Neuronal stem cell (in vitro differentiated cells): Measurements from ENCODE around the gene C8B.

ENCODE experiments used
- DNase-seq: peaks from one replicate; pipeline ENCODE4 v3.0.0-alpha.2; 2013; ENCODE audit warnings: low spot score
- H2AFZ ChIP-seq: one replicate; pipeline ENCODE4 v1.6.1; 2013; ENCODE audit warnings: mild to moderate bottlenecking, low read length, inconsistent platforms
- H2AK5ac ChIP-seq: 2 replicates; pipeline ENCODE4 v1.6.1; 2013; ENCODE audit warnings: low read depth, mild to moderate bottlenecking, inconsistent platforms, low read length, moderate library complexity, mixed read lengths
- H2BK120ac ChIP-seq: 2 replicates; pipeline ENCODE4 v1.6.1; 2013; ENCODE audit warnings: low read depth, mild to moderate bottlenecking, inconsistent platforms, low read length, moderate library complexity, mixed read lengths
- H2BK12ac ChIP-seq: one replicate; pipeline ENCODE4 v1.6.1; 2013; ENCODE audit warnings: low read length, inconsistent platforms
- H2BK15ac ChIP-seq: 2 replicates; pipeline ENCODE4 v1.6.1; 2013; ENCODE audit warnings: mild to moderate bottlenecking, low read length, inconsistent platforms, mixed read lengths
- H2BK5ac ChIP-seq: one replicate; pipeline ENCODE4 v1.6.1; 2013; ENCODE audit warnings: inconsistent platforms, mild to moderate bottlenecking, low read length, moderate library complexity
- H3K14ac ChIP-seq: one replicate; pipeline ENCODE4 v1.6.1; 2013; ENCODE audit warnings: low read length, inconsistent platforms
- H3K18ac ChIP-seq: 2 replicates; pipeline ENCODE4 v1.6.1; 2013; ENCODE audit warnings: low read length, inconsistent platforms
- H3K23ac ChIP-seq: 2 replicates; pipeline ENCODE4 v1.6.1; 2013; ENCODE audit warnings: low read depth, mild to moderate bottlenecking, mixed read lengths, low read length, inconsistent platforms; ENCODE audit not compliant: poor library complexity
- H3K27ac ChIP-seq: replicated peaks from 3 replicates; pipeline ENCODE4 v1.5.1; 2013; ENCODE audit warnings: low read length, inconsistent platforms
- H3K27me3 ChIP-seq, 3 experiments: 2 replicates each; pipeline ENCODE4 v1.6.1; 2013; ENCODE audit warnings: low read length in 3 of 3, mild to moderate bottlenecking in 2 of 3, inconsistent platforms in 1 of 3, low read depth in 1 of 3, mixed read lengths in 1 of 3, moderate library complexity in 1 of 3; ENCODE audit not compliant: control insufficient read depth in 3 of 3, insufficient read depth in 3 of 3
- H3K36me3 ChIP-seq, 2 donors: replicated peaks in 1 of 2; 2 replicates each; pipeline ENCODE4 v1.6.1; 2013; ENCODE audit warnings: low read length in 2 of 2; ENCODE audit not compliant: control insufficient read depth in 2 of 2, insufficient read depth in 2 of 2
- H3K4ac ChIP-seq: 2 replicates; pipeline ENCODE4 v1.6.1; 2013; ENCODE audit warnings: inconsistent platforms, mild to moderate bottlenecking, low read length, moderate library complexity
- H3K4me1 ChIP-seq, 2 donors: 1 replicate in 1 of 2; 2 replicates in 1 of 2; pipeline ENCODE4 v1.6.1; 2013; ENCODE audit warnings: low read length in 2 of 2, low read depth in 1 of 2; ENCODE audit not compliant: control insufficient read depth in 2 of 2, insufficient read depth in 1 of 2
- H3K4me2 ChIP-seq: one replicate; pipeline ENCODE4 v1.6.1; 2013; ENCODE audit warnings: mild to moderate bottlenecking, low read length, inconsistent platforms; ENCODE audit not compliant: insufficient read depth, poor library complexity, severe bottlenecking
- H3K4me3 ChIP-seq, 2 donors: 2 replicates each; pipeline ENCODE4 v1.5.1; 2013; ENCODE audit warnings: low read length in 2 of 2, mild to moderate bottlenecking in 2 of 2, inconsistent platforms in 1 of 2, moderate library complexity in 1 of 2
- H3K79me1 ChIP-seq: one replicate; pipeline ENCODE4 v1.6.1; 2013; ENCODE audit warnings: low read depth, mild to moderate bottlenecking, inconsistent platforms, low read length, moderate library complexity
- H3K9ac ChIP-seq: one replicate; pipeline ENCODE4 v1.6.1; 2013; ENCODE audit warnings: mild to moderate bottlenecking, low read depth, low read length, inconsistent platforms; ENCODE audit not compliant: poor library complexity
- H3K9me3 ChIP-seq, 2 donors: replicated peaks in 1 of 2; 2 replicates each; pipeline versions ENCODE3 to v1.6.1; 2013; ENCODE audit warnings: low read length in 2 of 2, mild to moderate bottlenecking in 2 of 2, inconsistent platforms in 1 of 2, low read depth in 1 of 2, mixed read lengths in 1 of 2, moderate library complexity in 1 of 2; ENCODE audit not compliant: control insufficient read depth in 2 of 2, insufficient read depth in 1 of 2
- H4K8ac ChIP-seq: one replicate; pipeline ENCODE4 v1.6.1; 2013; ENCODE audit warnings: low read depth, mild to moderate bottlenecking, inconsistent platforms, low read length, moderate library complexity
- H4K91ac ChIP-seq: one replicate; pipeline ENCODE4 v1.6.1; 2013; ENCODE audit warnings: low read length, low read depth, mild to moderate bottlenecking, inconsistent platforms; ENCODE audit not compliant: poor library complexity
- WGBS, 2 donors: extraction: QIAGEN DNeasy Blood & Tissue Kit; methylation state at CpG; one replicate each; pipeline ENCODE4 v1.1.7; 2013; ENCODE audit warnings: missing lambda C conversion rate in 2 of 2, mixed read lengths in 1 of 2; ENCODE audit not compliant: insufficient read length in 2 of 2, insufficient replicate concordance in 1 of 2; ENCODE audit errors: extremely low coverage in 2 of 2; 5-methylcytosine and 5-hydroxymethylcytosine counted together

C8B gene

DNA sequence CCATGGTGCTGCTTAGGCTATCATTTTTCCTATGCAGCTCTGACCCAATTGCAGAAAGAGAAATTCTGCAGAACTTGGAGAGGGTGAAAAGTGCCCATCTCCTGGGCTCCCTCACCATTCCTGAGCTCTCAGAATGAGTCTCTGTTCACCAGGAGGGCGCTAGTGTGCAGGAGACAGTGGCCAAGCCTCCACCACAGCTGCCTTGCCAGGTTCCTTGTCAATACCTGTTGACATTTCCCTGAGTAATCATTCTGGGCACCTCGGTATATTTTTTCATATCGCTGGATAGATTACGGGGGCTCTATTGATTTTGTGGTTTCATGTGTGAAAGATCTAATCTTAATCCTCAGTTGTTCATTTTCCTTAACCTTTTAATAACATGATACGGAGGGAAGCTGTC is 13.0 kb upstream of the C8B start:
- no CpG with 5 or more reads among the region's 5 CpGs for WGBS, 2 donors

GRCh38 chr1:56977910-56978309 is 12.1 kb upstream of the C8B start:
- Histone ChIP-seq H3K79me1 (no peaks in the 10 kb centered on the region), H2AK5ac (peak overlapping the region; percentile 14), H3K27me3 (peaks cover 0 to 14% (median 0%) of the 10 kb centered on the region in 3 experiments), H3K9ac (no peak overlapping the region), H3K4me1 (no peaks in the 10 kb centered on the region), H3K9me3 (no peaks in the 10 kb centered on the region), H2BK5ac (no peak overlapping the region), H2AFZ (no peak overlapping the region), H2BK15ac (no peak overlapping the region), H3K4me2 (no peak overlapping the region), H3K4ac (no peak overlapping the region), H2BK120ac (no peak overlapping the region), H3K18ac (no peak overlapping the region), H2BK12ac (no peak overlapping the region), H4K8ac (no peak overlapping the region), H3K4me3 (no peak overlapping the region), H3K23ac (no peak overlapping the region), H4K91ac (no peak overlapping the region), H3K14ac (no peak overlapping the region), H3K27ac (no peak overlapping the region), H3K36me3 (no peaks in the 10 kb centered on the region)
- whole genome bisulfite sequencing, 2 donors, result no CpG with 5 or more reads among the region's 4 CpGs
- no peak for DNase-seq

More for the DNA sequence above, 13.0 kb upstream of the C8B start:
- Histone ChIP-seq H3K36me3 (no peaks in the 10 kb centered on the region), H3K18ac (no peak overlapping the region), H4K91ac (no peak overlapping the region), H2BK12ac (no peak overlapping the region), H3K79me1 (no peaks in the 10 kb centered on the region), H3K4me1 (no peaks in the 10 kb centered on the region), H3K4me2 (no peak overlapping the region), H3K4ac (no peak overlapping the region), H3K9ac (no peak overlapping the region), H2AFZ (no peak overlapping the region), H3K23ac (no peak overlapping the region), H3K14ac (no peak overlapping the region), H3K9me3 (no peaks in the 10 kb centered on the region), H2AK5ac (no peak overlapping the region), H2BK15ac (no peak overlapping the region), H3K27me3 (peaks cover 0 to 16% (median 0%) of the 10 kb centered on the region in 3 experiments), H3K27ac (no peak overlapping the region), H3K4me3 (no peak overlapping the region), H4K8ac (no peak overlapping the region), H2BK120ac (no peak overlapping the region), H2BK5ac (no peak overlapping the region)
- no peak for DNase-seq

DNA sequence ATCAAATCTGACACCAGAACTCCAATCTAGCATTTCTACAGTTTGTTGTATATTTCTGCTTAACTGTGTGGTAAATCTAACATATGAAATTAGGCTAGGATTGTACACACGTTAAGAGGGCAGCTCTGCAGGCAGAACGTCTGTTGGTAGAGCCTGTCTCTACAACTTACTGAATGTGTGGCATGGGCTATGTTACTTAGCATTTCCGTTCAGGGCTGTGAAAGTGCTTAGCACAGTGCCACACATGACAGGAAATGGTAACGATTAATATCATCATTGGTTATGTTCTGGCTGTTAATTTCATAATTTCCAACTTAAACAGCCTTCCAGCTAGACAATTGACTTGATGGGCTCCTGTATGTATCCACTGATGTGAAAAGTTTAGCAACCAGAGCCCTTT is 9.6 kb upstream of the C8B start:
- H3K23ac ChIP-seq, result no peak overlapping the region

GRCh38 chr1:56973923-56974742 is 8.3 kb upstream of the C8B start:
- Histone ChIP-seq H3K18ac (no peak overlapping the region), H2BK5ac (no peak overlapping the region), H3K14ac (peak overlapping the region; percentile 6), H4K91ac (no peak overlapping the region), H3K4ac (no peak overlapping the region), H2BK12ac (no peak overlapping the region), H2BK120ac (no peak overlapping the region), H3K4me1 (no peaks in the 10 kb centered on the region), H3K23ac (no peak overlapping the region), H2AFZ (no peak overlapping the region), H3K9ac (no peak overlapping the region), H2BK15ac (no peak overlapping the region), H3K4me2 (no peak overlapping the region), H3K79me1 (no peaks in the 10 kb centered on the region), H4K8ac (no peak overlapping the region), H3K27ac (no peak overlapping the region), H2AK5ac (no peak overlapping the region), H3K4me3 (no peak overlapping the region), H3K36me3 (no peaks in the 10 kb centered on the region), H3K9me3 (no peaks in the 10 kb centered on the region), H3K27me3 (peaks cover 0 to 7% (median 0%) of the 10 kb centered on the region in 3 experiments)
- WGBS, 2 donors, result no CpG with 5 or more reads among the region's 5 CpGs
- no peak for DNase-seq

More for the DNA sequence above, 9.6 kb upstream of the C8B start:
- no peak overlapping the region for H2BK15ac ChIP-seq
- H3K36me3 ChIP-seq, result no peaks in the 10 kb centered on the region
- H2AFZ ChIP-seq, result no peak overlapping the region
- H3K27me3 ChIP-seq, result peaks cover 0 to 18% (median 0%) of the 10 kb centered on the region in 3 experiments
- no peak overlapping the region for H3K27ac ChIP-seq
- H3K4me1 ChIP-seq, result no peaks in the 10 kb centered on the region
- no peak overlapping the region for H3K9ac ChIP-seq
- H3K79me1 ChIP-seq, result no peaks in the 10 kb centered on the region
- no peak overlapping the region for H2AK5ac ChIP-seq
- H4K91ac ChIP-seq, result no peak overlapping the region
- DNase-seq, result no peak
- no CpG with 5 or more reads among the region's 4 CpGs for WGBS, 2 donors
- H3K9me3 ChIP-seq, result no peaks in the 10 kb centered on the region
- H4K8ac ChIP-seq, result no peak overlapping the region
- no peak overlapping the region for H3K4me3 ChIP-seq
- H3K14ac ChIP-seq, result no peak overlapping the region
- no peak overlapping the region for H3K4me2 ChIP-seq
- H2BK12ac ChIP-seq, result no peak overlapping the region
- H3K4ac ChIP-seq, result no peak overlapping the region
- no peak overlapping the region for H2BK5ac ChIP-seq
- H3K18ac ChIP-seq, result no peak overlapping the region
- H2BK120ac ChIP-seq, result no peak overlapping the region
